ENCODE results near the gene SHISA9. TPM values are rescaled to one million over a fixed set of nuclear protein-coding genes. Genes with fewer than 3 reads are reported as not detected.

SHISA9 gene
- total and polyA plus RNA-seq, 7 donors: under 0.01 to 8.6 (median 3.1) TPM

GRCh38 chr16:12871784-12872183, 29.6 kb upstream of the SHISA9 start:
- peaks cover 0 to 2% (median 0%) of the 10 kb centered on the region in 3 donors for H3K27me3 ChIP-seq
- no peak overlapping the region for H3K4me3 ChIP-seq
- DNase-seq: no peak
- no peaks in the 10 kb centered on the region for H3K36me3 ChIP-seq
- 44 to 72% methylated on average over 1 of the region's 1 CpG for WGBS, 2 donors
- no peaks in the 10 kb centered on the region for H3K9me3 ChIP-seq
- TF ChIP-seq POLR2AphosphoS5 (IDR thresholded peaks at IDR 0.05) (no peak), POLR2A (IDR thresholded peaks at IDR 0.05) (no peak), EP300 (IDR thresholded peaks at IDR 0.05) (no peak)
- TF ChIP-seq, protein P1, sequence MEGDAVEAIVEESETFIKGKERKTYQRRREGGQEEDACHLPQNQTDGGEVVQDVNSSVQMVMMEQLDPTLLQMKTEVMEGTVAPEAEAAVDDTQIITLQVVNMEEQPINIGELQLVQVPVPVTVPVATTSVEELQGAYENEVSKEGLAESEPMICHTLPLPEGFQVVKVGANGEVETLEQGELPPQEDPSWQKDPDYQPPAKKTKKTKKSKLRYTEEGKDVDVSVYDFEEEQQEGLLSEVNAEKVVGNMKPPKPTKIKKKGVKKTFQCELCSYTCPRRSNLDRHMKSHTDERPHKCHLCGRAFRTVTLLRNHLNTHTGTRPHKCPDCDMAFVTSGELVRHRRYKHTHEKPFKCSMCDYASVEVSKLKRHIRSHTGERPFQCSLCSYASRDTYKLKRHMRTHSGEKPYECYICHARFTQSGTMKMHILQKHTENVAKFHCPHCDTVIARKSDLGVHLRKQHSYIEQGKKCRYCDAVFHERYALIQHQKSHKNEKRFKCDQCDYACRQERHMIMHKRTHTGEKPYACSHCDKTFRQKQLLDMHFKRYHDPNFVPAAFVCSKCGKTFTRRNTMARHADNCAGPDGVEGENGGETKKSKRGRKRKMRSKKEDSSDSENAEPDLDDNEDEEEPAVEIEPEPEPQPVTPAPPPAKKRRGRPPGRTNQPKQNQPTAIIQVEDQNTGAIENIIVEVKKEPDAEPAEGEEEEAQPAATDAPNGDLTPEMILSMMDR (IDR thresholded peaks at IDR 0.05): no peak
- H3K4me1 ChIP-seq: no peaks in the 10 kb centered on the region
- H3K27ac ChIP-seq: no peak overlapping the region
- intact Hi-C loops (cut with DNase I): no loop called here

DNA sequence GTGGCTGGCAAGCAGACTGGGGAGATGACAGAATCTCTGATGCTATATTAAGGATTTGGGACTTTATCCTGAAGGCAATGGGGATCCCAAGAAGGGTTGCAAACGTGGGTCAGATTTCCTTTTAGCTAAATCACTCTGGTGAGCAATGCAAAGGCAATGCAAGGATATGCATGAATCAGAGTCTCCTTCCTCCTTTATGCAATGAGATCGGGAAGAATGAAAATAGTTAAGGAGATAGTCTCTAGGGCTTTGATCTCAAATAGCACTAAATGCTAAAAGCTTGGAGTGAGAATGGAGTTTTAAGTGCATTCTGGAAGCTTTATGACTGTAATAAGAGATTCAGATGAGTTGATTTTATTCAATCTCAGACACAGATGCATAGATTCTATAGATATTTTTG, 27.2 kb upstream of the SHISA9 start:
- DNase-seq: no peak
- H3K27ac ChIP-seq: no peak overlapping the region
- no peak overlapping the region for H3K4me3 ChIP-seq
- no peaks in the 10 kb centered on the region for H3K4me1 ChIP-seq
- no peaks in the 10 kb centered on the region for H3K9me3 ChIP-seq
- TF ChIP-seq, protein P1 (IDR thresholded peaks at IDR 0.05): no peak
- TF ChIP-seq POLR2A (IDR thresholded peaks at IDR 0.05) (no peak), EP300 (IDR thresholded peaks at IDR 0.05) (no peak), POLR2AphosphoS5 (IDR thresholded peaks at IDR 0.05) (no peak)
- intact Hi-C loops (cut with DNase I): no loop called here
- H3K27me3 ChIP-seq: peaks cover 0 to 5% (median 0%) of the 10 kb centered on the region in 3 donors
- no peaks in the 10 kb centered on the region for H3K36me3 ChIP-seq
- WGBS, 2 donors: 40% methylated on average over 2 of the region's 2 CpGs

- no peaks in the 10 kb centered on the region for H3K9me3 ChIP-seq
- intact Hi-C loops (cut with DNase I): no loop called here
- WGBS, 2 donors: 25 to 65% methylated on average over 5 of the region's 5 CpGs
- no peak overlapping the region for H3K27ac ChIP-seq
- H3K36me3 ChIP-seq: no peaks in the 10 kb centered on the region
- H3K4me3 ChIP-seq: no peak overlapping the region
- DNase-seq: no peak
- no peak for TF ChIP-seq POLR2A (IDR thresholded peaks at IDR 0.05)
- no peak for TF ChIP-seq EP300 (IDR thresholded peaks at IDR 0.05)
- TF ChIP-seq, protein P1 (IDR thresholded peaks at IDR 0.05): no peak
- TF ChIP-seq POLR2AphosphoS5 (IDR thresholded peaks at IDR 0.05): no peak
- H3K4me1 ChIP-seq: no peaks in the 10 kb centered on the region
- H3K27me3 ChIP-seq: peaks cover 0 to 5% (median 0%) of the 10 kb centered on the region in 3 donors
Measured at GRCh38 chr16:12876778-12877177, 24.6 kb upstream of the SHISA9 start.

GRCh38 chr16:12878973-12879372, 22.4 kb upstream of the SHISA9 start:
- H3K36me3 ChIP-seq: no peaks in the 10 kb centered on the region
- H3K9me3 ChIP-seq: no peaks in the 10 kb centered on the region
- no peak overlapping the region for H3K27ac ChIP-seq
- 75 to 87% methylated on average over 4 of the region's 4 CpGs for WGBS, 2 donors
- intact Hi-C loops (cut with DNase I): no loop called here
- no peak overlapping the region for H3K4me3 ChIP-seq
- H3K4me1 ChIP-seq: no peaks in the 10 kb centered on the region
- H3K27me3 ChIP-seq: peaks cover 0 to 5% (median 0%) of the 10 kb centered on the region in 3 donors
- TF ChIP-seq EP300 (IDR thresholded peaks at IDR 0.05) (no peak), POLR2AphosphoS5 (IDR thresholded peaks at IDR 0.05) (no peak), POLR2A (IDR thresholded peaks at IDR 0.05) (no peak)
- TF ChIP-seq, protein P1 (IDR thresholded peaks at IDR 0.05): no peak
- DNase-seq: no peak

- Histone ChIP-seq H3K4me1 (no peaks in the 10 kb centered on the region), H3K36me3 (no peaks in the 10 kb centered on the region), H3K9me3 (no peaks in the 10 kb centered on the region), H3K27me3 (peaks cover 0 to 5% (median 0%) of the 10 kb centered on the region in 3 donors), H3K27ac (no peak overlapping the region), H3K4me3 (no peak overlapping the region)
- intact Hi-C loops (cut with DNase I): no loop called here
- TF ChIP-seq, protein P1 (IDR thresholded peaks at IDR 0.05): no peak
- TF ChIP-seq POLR2A (IDR thresholded peaks at IDR 0.05) (no peak), POLR2AphosphoS5 (IDR thresholded peaks at IDR 0.05) (no peak), EP300 (IDR thresholded peaks at IDR 0.05) (no peak)
- WGBS, 2 donors: 99 to 100% methylated on average over 2 of the region's 2 CpGs
- no peak for DNase-seq
Measured at GRCh38 chr16:12879812-12880211, 21.6 kb upstream of the SHISA9 start.
